ENCODE measurements around the gene NAA35. TPM values are rescaled to one million over a fixed set of nuclear protein-coding genes. Genes with fewer than 3 reads are reported as not detected.

NAA35 gene
- total RNA-seq (10 to 100 TPM; 32.8 to 41.4 TPM), polyA plus RNA-seq (ENCODE audit: insufficient read depth, low read depth, low replicate concordance) (35.7 TPM)
- long read RNA-seq, donor 1, partial matches to known transcripts, result 37 of 148 reads
- long read RNA-seq, donor 1, other reads (novel, unspliced or antisense), result 107 of 148 reads
- long read RNA-seq, donor 2, transcript NAA35-201 (23 exons, 2,649 nt), result major isoform, 5 of 5 reads
- long read RNA-seq, donor 2, partial matches to known transcripts, result 0 of 5 reads
- long read RNA-seq, donor 2, other reads (novel, unspliced or antisense), result 0 of 5 reads

GRCh38 chr9:85940832-85941621 is at the start of gene NAA35:
TSS of gene NAA35 (plus strand) at chr9:85941146. CDS start at chr9:85942160, 1,014 bp downstream.
- 0% methylated on average over 37 to 65 of the region's 93 CpGs for WGBS, 2 donors
- H3K36me3 ChIP-seq (ENCODE audit: low read depth, missing control alignments), result no peaks in the 10 kb centered on the region
- H3K27ac ChIP-seq, result peak within 1 kb of the TSS; percentile 92 to 95
- intact Hi-C loops (cut with DNase I; ENCODE audit: low total_unique reads), result no loop called here
- peak in 1 of 3 experiments; percentile 17 for TF ChIP-seq CTCF (IDR thresholded peaks at IDR 0.05)
- TF ChIP-seq POLR2A (IDR thresholded peaks at IDR 0.05), result peak; percentile 66
- H3K27me3 ChIP-seq, result no peaks in the 10 kb centered on the region
- peak within 1 kb of the TSS; percentile 80 to 98 for H3K4me3 ChIP-seq
- H3K4me1 ChIP-seq, result peaks cover 10% of the 10 kb centered on the region
- no peaks in the 10 kb centered on the region for H3K9me3 ChIP-seq
- peak; percentile 99 for DNase-seq

DNA sequence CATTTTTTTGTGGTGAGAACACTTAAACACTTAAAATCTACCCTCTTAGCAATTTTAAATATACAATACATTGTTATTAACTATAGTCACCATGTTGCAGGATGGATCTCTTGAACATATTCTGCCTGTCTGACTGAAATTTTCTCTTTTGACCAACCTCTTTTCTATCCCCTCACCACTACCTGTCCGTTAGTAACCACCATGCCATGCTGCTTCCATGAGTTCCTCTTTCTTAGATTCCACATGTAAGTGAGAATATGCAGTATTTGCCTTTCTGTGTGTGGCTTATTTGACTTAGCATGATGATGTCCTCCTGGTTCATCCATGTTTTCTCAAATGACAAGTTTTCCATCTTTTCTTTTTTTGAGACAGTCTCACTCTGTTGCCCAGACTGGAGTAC is 48.5 kb upstream of the NAA35 start:
- no peaks in the 10 kb centered on the region for H3K4me1 ChIP-seq

GRCh38 chr9:85895685-85896084 is 45.3 kb upstream of the NAA35 start:
- TF ChIP-seq CTCF (IDR thresholded peaks at IDR 0.05) (no peak), POLR2A (IDR thresholded peaks at IDR 0.05) (no peak)
- Histone ChIP-seq H3K36me3 (ENCODE audit: low read depth, missing control alignments) (no peaks in the 10 kb centered on the region), H3K4me3 (no peak overlapping the region), H3K27me3 (no peaks in the 10 kb centered on the region), H3K27ac (no peak overlapping the region), H3K4me1 (no peaks in the 10 kb centered on the region), H3K9me3 (no peaks in the 10 kb centered on the region)
- intact Hi-C loops (cut with DNase I; ENCODE audit: low total_unique reads), result no loop called here
- DNase-seq, result no peak
- WGBS, 2 donors, result 86 to 95% methylated on average over 2 of the region's 2 CpGs

More for the DNA sequence above, 48.5 kb upstream of the NAA35 start:
- Histone ChIP-seq H3K9me3 (no peaks in the 10 kb centered on the region), H3K4me3 (no peak overlapping the region), H3K27me3 (no peaks in the 10 kb centered on the region), H3K36me3 (ENCODE audit: low read depth, missing control alignments) (no peaks in the 10 kb centered on the region), H3K27ac (no peak overlapping the region)
- no peak for DNase-seq
- WGBS, 2 donors, result 85 to 93% methylated on average over 1 of the region's 1 CpG
- TF ChIP-seq CTCF (IDR thresholded peaks at IDR 0.05) (no peak), POLR2A (IDR thresholded peaks at IDR 0.05) (no peak)
- intact Hi-C loops (cut with DNase I; ENCODE audit: low total_unique reads), result no loop called here

- intact Hi-C loops (cut with DNase I; ENCODE audit: low total_unique reads), result no loop called here
- Histone ChIP-seq H3K27ac (no peak overlapping the region), H3K9me3 (no peaks in the 10 kb centered on the region), H3K27me3 (no peaks in the 10 kb centered on the region), H3K36me3 (ENCODE audit: low read depth, missing control alignments) (no peaks in the 10 kb centered on the region), H3K4me3 (no peak overlapping the region), H3K4me1 (no peaks in the 10 kb centered on the region)
- TF ChIP-seq POLR2A (IDR thresholded peaks at IDR 0.05) (no peak), CTCF (IDR thresholded peaks at IDR 0.05) (no peak)
- DNase-seq, result no peak
- WGBS, 2 donors, result 78 to 79% methylated on average over 4 of the region's 4 CpGs
Measured at GRCh38 chr9:85897848-85898247, 43.1 kb upstream of the NAA35 start.

All from testis (tissue), 5 donors.